DND-41 (cell line): Measurements from ENCODE around the gene FAM43A.

Experiments used
- ATAC-seq: fragments of 200-7000 bp; cut with Tn5 transposase; 3 replicates; pipeline ENCODE4 v1.9.1; 2021; ENCODE audit warnings: low read depth; ENCODE audit not compliant: insufficient read depth
- DNase-seq: peaks from one replicate; pipeline ENCODE4 v3.0.0-alpha.2; 2020
- H2AFZ ChIP-seq: 2 replicates; pipeline ENCODE4 v1.6.0; 2012; ENCODE audit warnings: low read depth, low read length
- H3K27ac ChIP-seq: 2 replicates; pipeline ENCODE4 v1.5.1; 2012; ENCODE audit warnings: low read length, inconsistent platforms
- H3K27me3 ChIP-seq: fragments of 200-600 bp; sonication (generic); 2 replicates; pipeline ENCODE4 v1.6.0; 2012; ENCODE audit warnings: low read length, mild to moderate bottlenecking, inconsistent platforms; ENCODE audit not compliant: insufficient read depth, poor library complexity
- H3K36me3 ChIP-seq: 2 replicates; pipeline ENCODE4 v1.5.1; 2012; ENCODE audit warnings: low read length, inconsistent platforms; ENCODE audit not compliant: insufficient read depth
- H3K4me1 ChIP-seq: 2 replicates; pipeline ENCODE4 v1.5.1; 2012; ENCODE audit warnings: mild to moderate bottlenecking, low read length; ENCODE audit not compliant: insufficient read depth
- H3K4me2 ChIP-seq: 2 replicates; pipeline ENCODE4 v1.6.0; 2012; ENCODE audit warnings: mild to moderate bottlenecking, moderate library complexity, low read length, inconsistent platforms; ENCODE audit not compliant: insufficient read depth
- H3K4me3 ChIP-seq, 2 experiments: fragments of 200-600 bp in 1 of 2; shearing (Covaris generic) in 1 of 2; 2 replicates each; pipeline ENCODE4 v1.5.1; 2012 to 2016; ENCODE audit warnings: inconsistent platforms in 2 of 2, low read length in 2 of 2, mild to moderate bottlenecking in 2 of 2, low read depth in 1 of 2, moderate library complexity in 1 of 2
- H3K79me2 ChIP-seq: 2 replicates; pipeline ENCODE4 v1.6.0; 2012; ENCODE audit warnings: low read length, inconsistent platforms; ENCODE audit not compliant: insufficient read depth
- H3K9ac ChIP-seq: 2 replicates; pipeline ENCODE4 v1.6.0; 2012; ENCODE audit warnings: low read depth, mild to moderate bottlenecking, inconsistent platforms, low read length, moderate library complexity
- H3K9me3 ChIP-seq: 2 replicates; pipeline ENCODE4 v1.5.1; 2012; ENCODE audit warnings: low read length, moderate library complexity, mild to moderate bottlenecking, inconsistent platforms; ENCODE audit not compliant: insufficient read depth, severe bottlenecking
- H4K20me1 ChIP-seq: 2 replicates; pipeline ENCODE4 v1.6.0; 2012; ENCODE audit warnings: low read length; ENCODE audit not compliant: insufficient read depth
- CTCF ChIP-seq: IDR thresholded peaks from 2 replicates; pipeline ENCODE4 v1.5.1; 2012; ENCODE audit warnings: borderline replicate concordance, low read length, moderate library complexity, mild to moderate bottlenecking; ENCODE audit not compliant: poor library complexity, severe bottlenecking; ENCODE audit errors: extremely low read depth
- EZH2 ChIP-seq: IDR thresholded peaks from 3 replicates; pipeline ENCODE4 v1.6.1; 2012; ENCODE audit warnings: borderline replicate concordance, low read depth, mild to moderate bottlenecking, moderate library complexity, low read length, inconsistent platforms; ENCODE audit not compliant: severe bottlenecking

Gene FAM43A

DNA sequence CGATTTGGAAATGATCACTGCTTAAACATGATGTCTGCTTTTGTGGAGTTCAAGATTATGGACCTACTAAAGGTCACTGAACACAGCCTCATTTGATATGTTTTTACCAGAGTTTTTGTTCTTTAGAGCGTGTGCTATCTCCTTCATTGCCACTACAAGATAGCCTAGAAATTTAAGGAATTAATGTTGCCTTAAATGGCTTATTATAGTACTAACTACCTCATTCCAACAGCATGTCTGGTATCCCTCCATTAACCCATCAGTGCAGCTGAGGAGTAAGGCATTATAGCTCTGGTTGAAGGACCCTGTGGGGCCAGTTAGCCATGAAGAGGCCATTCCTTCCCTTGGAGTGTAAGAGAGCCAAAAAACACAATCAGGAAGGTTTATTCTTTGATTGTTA lies 2.3 kb upstream of the FAM43A start:
- H3K4me3 ChIP-seq, result no peak overlapping the region
- no peaks in the 10 kb centered on the region for H3K9me3 ChIP-seq
- peaks cover 7% of the 10 kb centered on the region for H3K4me1 ChIP-seq
- DNase-seq, result no peak
- no peak overlapping the region for H3K4me2 ChIP-seq
- no peaks in the 10 kb centered on the region for H3K36me3 ChIP-seq
- H3K79me2 ChIP-seq, result no peaks in the 10 kb centered on the region
- no peak for ATAC-seq
- H3K9ac ChIP-seq, result no peak overlapping the region
- H4K20me1 ChIP-seq, result no peaks in the 10 kb centered on the region
- H3K27ac ChIP-seq, result no peak overlapping the region
- no peaks in the 10 kb centered on the region for H3K27me3 ChIP-seq
- no peak overlapping the region for H2AFZ ChIP-seq
- TF ChIP-seq EZH2, result no peak
- TF ChIP-seq CTCF, result no peak

DNA sequence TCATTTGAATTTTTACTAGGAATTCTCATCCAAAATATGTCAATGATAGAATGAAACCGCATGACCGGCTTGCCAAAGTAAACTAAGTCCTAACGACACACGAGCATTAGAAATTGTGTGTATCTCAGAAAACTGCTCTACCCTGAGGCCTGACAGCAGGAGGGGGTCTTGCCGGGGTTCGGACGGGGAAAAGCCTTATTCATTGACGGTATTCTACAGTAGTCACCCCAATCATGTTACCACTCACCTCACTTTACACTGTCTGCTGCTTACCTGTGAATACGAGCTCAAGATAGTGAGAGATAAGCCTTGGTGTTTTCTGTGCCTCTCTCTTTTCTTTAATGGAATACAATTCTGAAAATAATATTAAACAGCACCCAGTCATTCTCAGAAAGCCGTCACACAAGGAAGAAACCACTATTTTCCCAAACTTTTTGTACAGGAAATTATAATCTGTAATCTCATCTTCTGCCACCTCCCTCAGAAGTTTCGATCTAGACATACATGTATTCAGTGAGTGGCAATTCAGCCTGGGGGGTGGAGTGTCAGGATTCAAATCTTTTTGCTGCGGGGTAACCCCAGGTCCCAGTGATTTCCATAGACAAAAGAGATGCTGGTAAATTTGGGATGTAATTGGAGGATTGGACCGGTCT lies 492 bp upstream of the FAM43A start:
- TF ChIP-seq CTCF, result no peak
- TF ChIP-seq EZH2, result no peak
- Histone ChIP-seq H3K9ac (no peak overlapping the region), H3K4me3 (no peak overlapping the region), H3K36me3 (no peaks in the 10 kb centered on the region), H3K79me2 (no peaks in the 10 kb centered on the region), H3K4me1 (peaks cover 12% of the 10 kb centered on the region), H2AFZ (no peak overlapping the region), H4K20me1 (no peaks in the 10 kb centered on the region), H3K9me3 (no peaks in the 10 kb centered on the region), H3K27me3 (no peaks in the 10 kb centered on the region), H3K4me2 (no peak overlapping the region), H3K27ac (no peak overlapping the region)
- no peak for ATAC-seq
- DNase-seq, result no peak

GRCh38 chr3:194686414-194686815 lies 732 bp downstream of the FAM43A start:
- Histone ChIP-seq H3K4me3 (no peak overlapping the region), H3K9ac (no peak overlapping the region), H3K4me2 (no peak overlapping the region), H3K27ac (no peak overlapping the region), H3K27me3 (no peaks in the 10 kb centered on the region), H3K36me3 (no peaks in the 10 kb centered on the region), H4K20me1 (no peaks in the 10 kb centered on the region), H3K4me1 (peaks cover 12% of the 10 kb centered on the region), H3K79me2 (no peaks in the 10 kb centered on the region), H3K9me3 (no peaks in the 10 kb centered on the region), H2AFZ (no peak overlapping the region)
- no peak for DNase-seq
- TF ChIP-seq CTCF (no peak), EZH2 (no peak)
- ATAC-seq, result no peak
